K562 (cell line): ENCODE data around the gene NPTXR. TPM values are rescaled to one million over a fixed set of nuclear protein-coding genes. Genes with fewer than 3 reads are reported as not detected.
A peak's percentile ranks its signal among the peaks of the same experiment; 100 is the strongest.

Experiments used
- ATAC-seq: fragments of 200-7000 bp; cut with Tn5 transposase; 3 replicates; pipeline ENCODE4 v1.9.1; 2020; ENCODE audit warnings: moderate library complexity
- BruUV-seq: library from RNA; stranded (reverse); fragments of 400-500 nt; replicated peaks from 2 replicates; lab custom pipeline; 2021; lab: Mats Ljungman, UMichigan
- CTCF ChIA-PET: fragments of 300-600 bp; formaldehyde crosslinking; extraction: SDS; loops from one replicate; lab custom pipeline; 2021; ENCODE audit warnings: low intra/inter-chr PET ratio; lab: Yijun Ruan, JAX
- POLR2A ChIA-PET: fragments of 300-600, 350-650 bp; sonication (Branson Sonifier 250); formaldehyde crosslinking; extraction: SDS; loops from one replicate; lab custom pipeline; 2021; ENCODE audit warnings: antibody characterized with exemption, inconsistent platforms; lab: Yijun Ruan, JAX
- DNase-seq, 4 experiments: peaks; one replicate each; pipeline versions ENCODE4 v3.0.0 to v3.0.0-alpha.2; 2011 to 2018; ENCODE audit warnings: low spot score in 3 of 4, mixed read lengths in 3 of 4; ENCODE audit errors: extremely low read depth in 1 of 4
- FAIRE-seq: peaks from 2 replicates; lab custom pipeline; 2011; peaks lifted over from hg19 to GRCh38; lab: Jason Lieb, UNC
- H2AFZ ChIP-seq: 2 replicates; pipeline ENCODE4 v1.6.0; 2011; ENCODE audit warnings: low read depth, low read length, control low read depth, inconsistent platforms
- H3K27ac ChIP-seq: fragments of 200-600 bp; 3 replicates; pipeline ENCODE4 v1.8.0; 2011; ENCODE audit warnings: low read depth, mild to moderate bottlenecking, control low read depth, inconsistent platforms, low read length, moderate library complexity, mixed read lengths; ENCODE audit errors: extremely low read depth
- H3K27me3 ChIP-seq, 2 experiments: fragments of 300-600 bp in 1 of 2; 2 replicates in 1 of 2; 3 replicates in 1 of 2; pipeline versions ENCODE4 v1.6.0 to v1.8.0; 2011; ENCODE audit warnings: inconsistent platforms in 2 of 2, low read length in 2 of 2, mild to moderate bottlenecking in 1 of 2, mixed read lengths in 1 of 2, moderate library complexity in 1 of 2; ENCODE audit not compliant: control insufficient read depth in 2 of 2, insufficient read depth in 2 of 2
- H3K36me3 ChIP-seq: fragments of 300-600 bp; 3 replicates; pipeline ENCODE4 v1.8.0; 2011; ENCODE audit warnings: mild to moderate bottlenecking, low read length, inconsistent platforms; ENCODE audit not compliant: control insufficient read depth, insufficient read depth
- H3K4me1 ChIP-seq, 2 experiments: fragments of 200-600 bp in 1 of 2; replicated peaks in 1 of 2; 2 replicates in 1 of 2; 3 replicates in 1 of 2; pipeline versions ENCODE4 v1.5.1 to v1.8.0; 2011; ENCODE audit warnings: inconsistent platforms in 2 of 2, low read length in 2 of 2, mild to moderate bottlenecking in 1 of 2, mixed read lengths in 1 of 2, moderate library complexity in 1 of 2; ENCODE audit not compliant: control insufficient read depth in 2 of 2, insufficient read depth in 2 of 2
- H3K4me2 ChIP-seq: 2 replicates; pipeline ENCODE4 v1.6.1; 2011; ENCODE audit warnings: low read length, control low read depth, inconsistent platforms, mixed read lengths; ENCODE audit not compliant: insufficient read depth
- H3K4me3 ChIP-seq: fragments of 200-600 bp; sonication (generic), shearing (Covaris generic); 2 replicates; pipeline ENCODE4 v1.5.1; 2016; ENCODE audit warnings: control low read depth, inconsistent platforms
- H3K79me2 ChIP-seq: fragments of 200-600 bp; 3 replicates; pipeline ENCODE4 v1.8.0; 2011; ENCODE audit warnings: low read length, inconsistent platforms; ENCODE audit not compliant: control insufficient read depth, insufficient read depth
- H3K9ac ChIP-seq, 2 experiments: 2 replicates each; pipeline versions ENCODE4 v1.6.0 to v1.6.1; 2011; ENCODE audit warnings: low read depth in 2 of 2, low read length in 2 of 2, control low read depth in 1 of 2, inconsistent platforms in 1 of 2, mild to moderate bottlenecking in 1 of 2, mixed read lengths in 1 of 2; ENCODE audit not compliant: insufficient read depth in 1 of 2
- H3K9me1 ChIP-seq: one replicate; pipeline ENCODE4 v1.6.0; 2011; ENCODE audit warnings: inconsistent platforms, mild to moderate bottlenecking, low read length, moderate library complexity; ENCODE audit not compliant: control insufficient read depth, insufficient read depth
- H3K9me3 ChIP-seq: replicated peaks from 2 replicates; pipeline ENCODE4 v1.5.1; 2011; ENCODE audit warnings: low read depth, low read length, inconsistent platforms; ENCODE audit not compliant: control insufficient read depth, insufficient read depth
- H4K20me1 ChIP-seq: replicated peaks from 2 replicates; pipeline ENCODE4 v1.6.1; 2011; ENCODE audit warnings: low read length, inconsistent platforms, mixed read lengths; ENCODE audit not compliant: control insufficient read depth, insufficient read depth
- NCOA1 ChIP-seq: fragments of 450-650 bp; IDR thresholded peaks from 2 replicates; pipeline ENCODE4 v1.6.1; 2016; ENCODE audit warnings: low read depth
- PRMT5 ChIP-seq: sonication (generic); formaldehyde crosslinking; IDR thresholded peaks from 2 replicates; pipeline ENCODE4 v1.5.0; 2020; ENCODE audit warnings: missing genetic modification reagents
- RBM15 ChIP-seq: fragments of 200-400 bp; formaldehyde crosslinking; IDR thresholded peaks from 2 replicates; pipeline ENCODE4 v1.6.1; 2018; ENCODE audit warnings: mild to moderate bottlenecking, low read length, moderate library complexity; ENCODE audit not compliant: insufficient read depth
- SAFB2 ChIP-seq: fragments of 200-400 bp; formaldehyde crosslinking; IDR thresholded peaks from 2 replicates; pipeline ENCODE4 v1.6.1; 2018; ENCODE audit warnings: borderline replicate concordance, low read length, low read depth, moderate library complexity; ENCODE audit not compliant: severe bottlenecking
- SMAD4 ChIP-seq: fragments of 250-450 bp; sonication (Bioruptor Pico); conservative IDR thresholded peaks from 2 replicates; pipeline ENCODE4 v1.8.0; 2021; ENCODE audit warnings: inconsistent platforms, mild to moderate bottlenecking, moderate library complexity
- SNRNP70 ChIP-seq: fragments of 200-400 bp; formaldehyde crosslinking; optimal IDR thresholded peaks from 2 replicates; pipeline ENCODE3; 2017; ENCODE audit warnings: low read depth, low read length
- ZNF263 ChIP-seq: sonication (generic); formaldehyde crosslinking; IDR thresholded peaks from 2 replicates; pipeline ENCODE4 v1.8.0; 2022; ENCODE audit warnings: mild to moderate bottlenecking, missing genetic modification reagents, borderline replicate concordance
- ZNF3 ChIP-seq: fragments of 250-450 bp; sonication (Bioruptor Pico); IDR thresholded peaks from 2 replicates; pipeline ENCODE4 v1.5.0; 2021; ENCODE audit warnings: mild to moderate bottlenecking, moderate library complexity
- WGBS: fragments of 100-300 bp; shearing (Covaris generic); methylation state at CpG from one replicate; pipeline ENCODE4 v1.1.6; 2016; ENCODE audit warnings: low coverage, mixed read lengths; ENCODE audit not compliant: insufficient coverage; ENCODE audit errors: missing lambda C conversion rate; 5-methylcytosine and 5-hydroxymethylcytosine counted together
- in situ Hi-C: fragments of 300-500 bp; cut with MboI; formaldehyde crosslinking; loops from 4 replicates; pipeline ENCODE4 v1.15.0; 2018; ENCODE audit warnings: inconsistent platforms, mixed read lengths
- intact Hi-C: fragments of 100-400 bp; cut with micrococcal nuclease; formaldehyde crosslinking; loops from 2 replicates; pipeline ENCODE4 v1.14.2; 2022
- polyA plus RNA-seq, 8 experiments: library from polyadenylated mRNA; depleted of rRNA in 4 of 8; stranded (reverse) in 5 of 8; unstranded in 3 of 8; fragments of >200 nt; fragmentation: Nextera tagmentation in 2 of 8; fragmentation: Illumina TruSeq in 1 of 8; extraction: Ambion mirVana in 2 of 8; extraction: Trizol in 1 of 8; gene quantifications; 2 replicates each; pipeline versions ENCODE4 v1.2.1 to v1.2.3, GENCODE V29; 2011 to 2014; ENCODE audit warnings: inconsistent platforms in 1 of 8, missing spikeins in 1 of 8
- total RNA-seq, 7 experiments: library from RNA; depleted of rRNA in 6 of 7; stranded (reverse); fragments of >200 nt in 6 of 7; fragmentation: Illumina TruSeq in 2 of 7; extraction: Trizol in 2 of 7; gene quantifications; 2 replicates each; pipeline versions ENCODE4 v1.2.1 to v1.2.3, GENCODE V29; 2011 to 2021; ENCODE audit warnings: low replicate concordance in 1 of 7
- TF ChIP-seq, protein P1 (sequence below): fragments of 250-450 bp; sonication (Bioruptor Pico); IDR thresholded peaks from 2 replicates; pipeline ENCODE4 v1.5.0; 2021
- TF ChIP-seq, protein P2 (sequence below): sonication (generic); formaldehyde crosslinking; IDR thresholded peaks from 2 replicates; pipeline ENCODE4 v1.9.0; 2022; ENCODE audit warnings: mild to moderate bottlenecking, missing genetic modification reagents
- TF ChIP-seq, protein P3 (sequence below): fragments of 250-450 bp; sonication (Bioruptor Pico); IDR thresholded peaks from 2 replicates; pipeline ENCODE4 v1.5.0; 2021; ENCODE audit warnings: mild to moderate bottlenecking, borderline replicate concordance
- TF ChIP-seq, protein P4 (sequence below): sonication (generic); formaldehyde crosslinking; IDR thresholded peaks from 2 replicates; pipeline ENCODE4 v1.8.0; 2022; ENCODE audit warnings: missing genetic modification reagents, mild to moderate bottlenecking, moderate library complexity, borderline replicate concordance
- TF ChIP-seq, protein P5 (sequence below): fragments of 250-450 bp; sonication (Bioruptor Pico); IDR thresholded peaks from 2 replicates; pipeline ENCODE4 v1.5.0; 2020; ENCODE audit warnings: mild to moderate bottlenecking, borderline replicate concordance

NPTXR gene
- total and polyA plus RNA-seq, 9 of the 15 experiments (the other 6 are each of a cell fraction or from before 2014, with no cell fraction given) = 0.01 to 3.1 (median 1.1) TPM

DNA sequence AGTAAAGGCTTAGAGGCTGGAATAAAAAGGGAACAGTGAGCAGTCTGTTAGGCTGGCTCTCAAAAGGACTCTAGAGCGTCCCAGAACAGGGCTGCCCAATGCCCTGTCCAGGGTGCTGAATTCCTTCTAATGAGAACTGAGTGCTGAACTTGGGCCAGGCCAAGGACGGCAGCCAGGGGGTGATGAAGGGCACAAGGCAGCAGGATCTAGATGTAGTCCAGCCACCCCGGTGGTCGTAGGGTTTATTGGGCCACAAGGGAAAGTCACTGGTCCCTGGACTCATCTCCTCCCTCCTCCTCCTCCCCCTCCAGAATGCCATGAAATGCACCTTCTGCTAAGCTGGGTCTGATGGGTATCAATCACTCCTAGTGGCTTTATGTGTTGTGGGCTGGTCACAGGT lies 19.2 kb downstream of the NPTXR start:
- POLR2A ChIA-PET = no interaction called here
- TF ChIP-seq ZNF3 (CRISPR knock-in tag) (no peak), SMAD4 (CRISPR knock-in tag) (0 out of 2 replicates have a peak, but pooled peaks have one; percentile 18), RBM15 (no peak), SAFB2 (no peak), SNRNP70 (no peak), NCOA1 (0 out of 2 replicates have a peak, but pooled peaks have one; percentile 33), ZNF263 (peak; percentile 56; the same call in 1 of the 2 replicates), PRMT5 (CRISPR knock-in tag) (peak; percentile 88; the same call in 1 of the 2 replicates)
- TF ChIP-seq, protein P1, sequence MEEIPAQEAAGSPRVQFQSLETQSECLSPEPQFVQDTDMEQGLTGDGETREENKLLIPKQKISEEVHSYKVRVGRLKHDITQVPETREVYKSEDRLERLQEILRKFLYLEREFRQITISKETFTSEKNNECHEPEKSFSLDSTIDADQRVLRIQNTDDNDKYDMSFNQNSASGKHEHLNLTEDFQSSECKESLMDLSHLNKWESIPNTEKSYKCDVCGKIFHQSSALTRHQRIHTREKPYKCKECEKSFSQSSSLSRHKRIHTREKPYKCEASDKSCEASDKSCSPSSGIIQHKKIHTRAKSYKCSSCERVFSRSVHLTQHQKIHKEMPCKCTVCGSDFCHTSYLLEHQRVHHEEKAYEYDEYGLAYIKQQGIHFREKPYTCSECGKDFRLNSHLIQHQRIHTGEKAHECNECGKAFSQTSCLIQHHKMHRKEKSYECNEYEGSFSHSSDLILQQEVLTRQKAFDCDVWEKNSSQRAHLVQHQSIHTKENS (CRISPR knock-in tag) = no peak
- TF ChIP-seq, protein P2, sequence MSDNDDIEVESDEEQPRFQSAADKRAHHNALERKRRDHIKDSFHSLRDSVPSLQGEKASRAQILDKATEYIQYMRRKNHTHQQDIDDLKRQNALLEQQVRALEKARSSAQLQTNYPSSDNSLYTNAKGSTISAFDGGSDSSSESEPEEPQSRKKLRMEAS (CRISPR knock-in tag) = 0 out of 2 replicates have a peak, but pooled peaks have one; percentile 27
- TF ChIP-seq, protein P3, sequence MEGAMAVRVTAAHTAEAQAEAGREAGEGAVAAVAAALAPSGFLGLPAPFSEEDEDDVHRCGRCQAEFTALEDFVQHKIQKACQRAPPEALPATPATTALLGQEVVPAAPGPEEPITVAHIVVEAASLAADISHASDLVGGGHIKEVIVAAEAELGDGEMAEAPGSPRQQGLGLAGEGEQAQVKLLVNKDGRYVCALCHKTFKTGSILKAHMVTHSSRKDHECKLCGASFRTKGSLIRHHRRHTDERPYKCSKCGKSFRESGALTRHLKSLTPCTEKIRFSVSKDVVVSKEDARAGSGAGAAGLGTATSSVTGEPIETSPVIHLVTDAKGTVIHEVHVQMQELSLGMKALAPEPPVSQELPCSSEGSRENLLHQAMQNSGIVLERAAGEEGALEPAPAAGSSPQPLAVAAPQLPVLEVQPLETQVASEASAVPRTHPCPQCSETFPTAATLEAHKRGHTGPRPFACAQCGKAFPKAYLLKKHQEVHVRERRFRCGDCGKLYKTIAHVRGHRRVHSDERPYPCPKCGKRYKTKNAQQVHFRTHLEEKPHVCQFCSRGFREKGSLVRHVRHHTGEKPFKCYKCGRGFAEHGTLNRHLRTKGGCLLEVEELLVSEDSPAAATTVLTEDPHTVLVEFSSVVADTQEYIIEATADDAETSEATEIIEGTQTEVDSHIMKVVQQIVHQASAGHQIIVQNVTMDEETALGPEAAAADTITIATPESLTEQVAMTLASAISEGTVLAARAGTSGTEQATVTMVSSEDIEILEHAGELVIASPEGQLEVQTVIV (CRISPR knock-in tag) = no peak
- TF ChIP-seq, protein P4, sequence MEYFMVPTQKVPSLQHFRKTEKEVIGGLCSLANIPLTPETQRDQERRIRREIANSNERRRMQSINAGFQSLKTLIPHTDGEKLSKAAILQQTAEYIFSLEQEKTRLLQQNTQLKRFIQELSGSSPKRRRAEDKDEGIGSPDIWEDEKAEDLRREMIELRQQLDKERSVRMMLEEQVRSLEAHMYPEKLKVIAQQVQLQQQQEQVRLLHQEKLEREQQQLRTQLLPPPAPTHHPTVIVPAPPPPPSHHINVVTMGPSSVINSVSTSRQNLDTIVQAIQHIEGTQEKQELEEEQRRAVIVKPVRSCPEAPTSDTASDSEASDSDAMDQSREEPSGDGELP (CRISPR knock-in tag) = peak; percentile 25; the same call in 1 of the 2 replicates
- TF ChIP-seq, protein P5, sequence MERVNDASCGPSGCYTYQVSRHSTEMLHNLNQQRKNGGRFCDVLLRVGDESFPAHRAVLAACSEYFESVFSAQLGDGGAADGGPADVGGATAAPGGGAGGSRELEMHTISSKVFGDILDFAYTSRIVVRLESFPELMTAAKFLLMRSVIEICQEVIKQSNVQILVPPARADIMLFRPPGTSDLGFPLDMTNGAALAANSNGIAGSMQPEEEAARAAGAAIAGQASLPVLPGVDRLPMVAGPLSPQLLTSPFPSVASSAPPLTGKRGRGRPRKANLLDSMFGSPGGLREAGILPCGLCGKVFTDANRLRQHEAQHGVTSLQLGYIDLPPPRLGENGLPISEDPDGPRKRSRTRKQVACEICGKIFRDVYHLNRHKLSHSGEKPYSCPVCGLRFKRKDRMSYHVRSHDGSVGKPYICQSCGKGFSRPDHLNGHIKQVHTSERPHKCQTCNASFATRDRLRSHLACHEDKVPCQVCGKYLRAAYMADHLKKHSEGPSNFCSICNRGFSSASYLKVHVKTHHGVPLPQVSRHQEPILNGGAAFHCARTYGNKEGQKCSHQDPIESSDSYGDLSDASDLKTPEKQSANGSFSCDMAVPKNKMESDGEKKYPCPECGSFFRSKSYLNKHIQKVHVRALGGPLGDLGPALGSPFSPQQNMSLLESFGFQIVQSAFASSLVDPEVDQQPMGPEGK (CRISPR knock-in tag) = no peak

More for the DNA sequence above, 19.2 kb downstream of the NPTXR start:
- Histone ChIP-seq H4K20me1 (peaks cover 6% of the 10 kb centered on the region; the same call in 1 of the 2 replicates), H3K4me3 (no peak overlapping the region), H3K36me3 (no peaks in the 10 kb centered on the region), H3K27ac (no peak overlapping the region), H3K4me2 (no peak overlapping the region), H3K4me1 (no peaks in the 10 kb centered on the region; a peak in 2 of 5 replicates), H2AFZ (no peak overlapping the region), H3K27me3 (peaks cover 0 to 8% of the 10 kb centered on the region in 2 experiments; a peak in 3 of 5 replicates), H3K9ac (no peak overlapping the region), H3K9me3 (no peaks in the 10 kb centered on the region), H3K9me1 (no peaks in the 10 kb centered on the region), H3K79me2 (no peaks in the 10 kb centered on the region)
- in situ Hi-C loops = no loop called here
- ATAC-seq (peak; percentile 99), FAIRE-seq (peak; percentile 72), DNase-seq (peak; percentile 63 to 82 (median 70))
- intact Hi-C loops = no loop called here
- 0% methylated on average over 4 of the region's 4 CpGs for WGBS
- CTCF ChIA-PET = no interaction called here
- no TSS peak for BruUV-seq
